HG02588 (cell line): ENCODE measurements around the gene CXCL8.
A peak's percentile ranks its signal among the peaks of the same experiment; 100 is the strongest.
"Not testable (repeated sequence)": the region's sequence is repeated elsewhere in the genome, so short reads cannot be mapped to it uniquely, and the experiment has no call there.

ENCODE experiments used
- ATAC-seq: cut with Tn5 transposase; IDR thresholded peaks from one replicate; pipeline ENCODE4 v1.9.1; 2021; ENCODE audit warnings: mild to moderate bottlenecking, moderate library complexity; ENCODE audit not compliant: unreplicated experiment

Gene CXCL8

DNA sequence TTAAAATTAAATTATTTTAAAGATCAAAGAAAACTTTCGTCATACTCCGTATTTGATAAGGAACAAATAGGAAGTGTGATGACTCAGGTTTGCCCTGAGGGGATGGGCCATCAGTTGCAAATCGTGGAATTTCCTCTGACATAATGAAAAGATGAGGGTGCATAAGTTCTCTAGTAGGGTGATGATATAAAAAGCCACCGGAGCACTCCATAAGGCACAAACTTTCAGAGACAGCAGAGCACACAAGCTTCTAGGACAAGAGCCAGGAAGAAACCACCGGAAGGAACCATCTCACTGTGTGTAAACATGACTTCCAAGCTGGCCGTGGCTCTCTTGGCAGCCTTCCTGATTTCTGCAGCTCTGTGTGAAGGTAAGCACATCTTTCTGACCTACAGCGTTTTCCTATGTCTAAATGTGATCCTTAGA, at the start of gene CXCL8:
CXCL8 (plus strand) TSS at position 217 of the 426 bp plus-strand sequence; CDS start at position 307, 90 bp downstream.
- peak; percentile 51 for ATAC-seq

DNA sequence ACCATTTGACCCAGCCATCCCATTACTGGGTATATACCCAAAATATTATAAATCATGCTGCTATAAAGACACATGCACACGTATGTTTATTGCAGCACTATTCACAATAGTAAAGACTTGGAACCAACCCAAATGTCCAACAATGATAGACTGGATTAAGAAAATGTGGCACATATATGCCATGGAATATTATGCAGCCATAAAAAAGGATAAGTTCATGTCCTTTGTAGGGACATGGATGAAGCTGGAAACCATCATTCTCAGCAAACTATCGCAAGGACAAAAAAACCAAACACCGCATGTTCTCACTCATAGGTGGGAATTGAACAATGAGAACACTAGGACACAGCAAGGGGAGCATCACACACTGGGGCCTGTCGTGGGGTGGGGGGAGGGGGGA, 49.2 kb upstream of the CXCL8 start:
- not testable (repeated sequence) for ATAC-seq

DNA sequence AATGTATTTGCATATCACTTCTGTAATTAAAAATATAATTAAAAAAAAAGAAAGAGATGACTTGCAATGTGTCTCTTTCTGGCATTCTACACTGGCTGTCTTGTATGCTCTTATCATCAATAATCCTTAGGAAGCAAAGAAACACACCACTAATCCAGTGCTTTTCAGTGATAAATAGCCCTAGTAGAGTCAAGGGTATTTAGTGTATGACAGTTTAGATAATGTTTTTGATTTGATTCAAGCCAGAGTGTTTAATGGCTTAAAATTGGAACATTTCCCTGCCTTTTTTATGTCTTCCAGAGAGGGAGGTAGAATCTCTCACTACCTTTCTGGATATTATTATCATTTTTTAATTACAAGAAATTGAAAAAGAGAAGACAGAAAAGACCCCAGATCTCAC, 48.6 kb upstream of the CXCL8 start:
- no peak for ATAC-seq

DNA sequence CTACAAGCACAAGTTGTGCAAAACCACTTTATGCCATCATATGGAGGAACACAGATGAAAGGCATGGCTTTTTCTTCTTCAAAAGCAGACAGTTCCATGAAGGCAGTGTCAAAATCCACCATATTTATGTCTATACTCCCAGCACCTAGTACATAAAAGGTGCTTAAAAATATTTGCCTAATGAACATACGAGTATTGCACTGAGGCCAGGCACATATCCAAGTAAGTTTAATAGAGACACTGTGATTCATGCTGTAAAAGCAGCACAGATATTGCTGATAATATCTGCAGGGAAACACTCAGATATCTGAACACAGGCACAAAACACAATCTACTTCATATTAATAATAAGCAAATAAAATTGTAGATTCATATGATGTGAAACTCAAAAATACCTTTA, 48.1 kb upstream of the CXCL8 start:
- no peak for ATAC-seq

DNA sequence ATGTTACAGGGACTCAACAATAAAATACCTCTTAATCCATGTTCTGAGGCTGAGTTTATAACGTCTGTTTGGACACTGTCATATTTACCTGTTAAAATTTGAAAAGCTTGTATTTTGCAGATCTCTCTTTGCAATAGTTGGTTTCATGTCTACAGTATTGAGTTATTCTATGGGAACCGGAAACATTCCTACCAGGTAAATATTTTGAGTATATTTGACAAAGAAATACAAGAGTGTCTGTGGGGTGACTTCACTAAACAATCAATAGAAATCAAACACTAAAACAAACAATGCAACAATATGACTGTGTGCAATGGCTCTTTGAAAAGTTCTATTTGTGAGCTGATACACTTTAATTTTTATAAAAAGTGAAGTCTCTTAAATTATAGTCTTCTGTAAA, 47.7 kb upstream of the CXCL8 start:
- no peak for ATAC-seq

DNA sequence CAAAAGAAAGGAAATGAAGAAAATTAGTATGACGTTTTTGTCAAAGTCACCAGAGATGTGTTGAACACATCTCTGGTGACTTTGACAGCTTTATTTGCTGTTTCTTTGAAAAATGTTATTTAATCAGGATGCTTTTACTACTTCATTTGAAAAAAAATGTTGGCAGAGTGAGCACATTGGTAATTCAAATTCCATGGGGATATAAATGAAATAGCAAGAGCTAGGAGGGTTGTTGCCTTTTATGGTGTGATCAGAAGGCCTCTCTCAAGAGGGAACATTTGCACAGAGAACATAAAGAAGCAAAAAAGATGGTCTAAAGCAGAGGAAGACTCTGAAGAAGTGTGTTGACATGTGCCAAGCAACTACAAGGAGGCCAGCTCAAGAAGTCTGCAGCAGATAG, 46.6 kb upstream of the CXCL8 start:
- ATAC-seq, result no peak

DNA sequence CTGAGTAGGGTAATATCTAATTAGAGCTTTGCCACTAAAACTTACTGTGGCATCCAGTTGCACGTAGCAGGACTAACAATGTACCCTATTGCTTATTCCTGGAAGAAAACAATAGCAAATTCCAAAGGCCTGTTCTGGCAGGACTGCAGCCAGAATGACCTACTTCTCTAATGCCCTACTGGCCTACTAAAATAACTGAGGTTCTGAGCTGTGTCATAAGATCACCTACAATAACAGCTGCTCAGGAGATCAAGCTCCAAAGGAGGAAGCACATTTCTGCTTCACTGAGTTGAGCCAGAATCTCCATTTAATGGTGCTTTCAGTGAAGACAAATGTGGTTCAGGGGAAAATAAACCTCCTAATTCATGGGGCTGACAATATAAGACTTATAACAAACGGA, 42.2 kb upstream of the CXCL8 start:
- ATAC-seq, result no peak

DNA sequence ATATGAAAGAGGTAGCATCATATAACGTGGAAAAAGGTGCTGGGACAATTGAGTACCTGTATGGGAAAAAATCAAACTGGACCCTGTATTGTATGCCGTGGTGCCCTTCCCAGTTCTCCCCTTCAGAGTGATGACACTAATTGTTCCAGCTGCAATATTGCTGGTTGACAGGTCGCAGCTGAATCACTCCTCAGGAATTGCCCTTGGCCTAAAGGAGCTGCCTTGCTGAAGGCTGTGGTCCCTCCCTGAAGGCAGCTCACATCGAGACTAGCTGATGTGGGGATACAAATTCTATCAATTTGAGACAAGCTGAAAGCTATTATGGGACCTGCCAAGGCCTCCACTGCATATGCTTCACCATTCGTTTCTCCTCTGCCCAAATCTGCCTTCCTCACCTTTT, 39.3 kb upstream of the CXCL8 start:
- ATAC-seq, result no peak

DNA sequence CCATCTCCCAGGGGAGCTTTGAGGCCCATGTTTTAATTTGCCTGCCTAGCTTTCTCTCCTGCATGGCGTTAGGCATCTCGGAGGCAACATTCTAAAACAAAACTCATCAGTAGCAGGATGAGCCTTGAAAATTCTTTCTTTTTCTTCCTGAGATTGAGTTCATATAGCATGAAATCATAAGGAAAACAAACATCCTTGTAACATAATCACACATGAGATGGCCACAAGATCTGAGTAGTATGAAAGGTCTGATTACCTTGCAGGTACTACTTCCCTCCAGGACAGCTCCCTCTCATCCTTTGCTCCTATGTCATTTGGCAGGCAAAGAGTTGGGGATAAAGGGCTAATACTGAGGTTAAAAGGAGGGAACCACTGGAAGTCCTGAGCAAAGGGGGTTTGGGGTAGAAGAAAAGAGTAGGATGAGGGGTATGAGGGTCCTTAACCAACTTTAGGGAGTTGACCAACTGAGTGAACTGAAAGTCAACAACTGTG, 37.5 kb upstream of the CXCL8 start:
- ATAC-seq, result no peak

DNA sequence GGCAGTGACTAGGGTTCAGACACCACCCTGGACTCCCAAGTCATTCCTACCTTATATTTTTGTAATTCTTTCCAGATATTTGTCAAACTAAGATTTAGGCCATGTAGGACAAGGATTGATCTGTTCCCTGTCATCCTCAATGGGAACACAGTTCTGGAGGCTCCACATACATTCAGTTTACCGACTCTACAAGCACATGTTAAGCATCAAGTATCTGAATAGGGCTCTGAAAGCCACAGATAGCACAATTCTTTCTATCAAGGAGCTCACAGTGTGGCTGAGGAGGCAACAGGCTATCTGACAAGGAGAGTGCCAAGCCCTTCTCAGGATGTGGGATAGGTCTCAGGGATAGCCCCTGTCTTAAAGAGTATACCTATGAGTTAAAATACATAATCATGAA, 37.0 kb upstream of the CXCL8 start:
- no peak for ATAC-seq

DNA sequence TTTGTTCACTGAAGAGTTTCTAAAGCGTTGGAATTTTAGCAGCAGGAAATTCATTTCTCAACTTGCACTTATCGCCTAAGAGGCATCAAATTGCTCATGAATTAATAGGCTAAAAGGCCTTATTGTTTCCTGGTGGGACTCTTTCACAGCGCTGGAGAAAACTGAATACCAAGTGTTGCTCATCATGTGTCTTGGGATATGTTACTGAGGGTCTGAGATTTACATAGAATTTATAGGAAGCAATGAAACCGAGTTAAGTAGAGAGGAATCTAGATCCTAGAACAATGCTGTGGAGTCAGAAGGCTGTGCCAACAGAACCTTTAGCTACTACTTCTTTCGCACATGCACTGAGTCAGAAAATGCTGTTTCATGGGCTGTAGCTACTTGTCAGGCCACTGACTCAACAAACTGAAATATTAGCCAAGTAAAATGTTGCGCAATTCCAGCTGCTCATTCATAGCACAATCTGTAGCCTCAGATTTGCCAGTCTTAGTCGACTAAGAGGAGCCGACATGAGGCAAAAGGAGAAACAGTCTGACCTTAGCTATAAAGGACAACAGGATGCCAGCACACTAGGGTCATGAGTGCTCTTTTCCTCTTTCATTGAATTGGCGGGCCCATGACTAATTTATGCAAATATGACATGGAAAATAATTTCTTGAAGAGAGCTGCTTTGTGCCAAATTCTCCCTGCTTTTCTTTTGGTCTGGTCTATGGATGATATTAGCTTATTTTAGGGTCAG, 35.9 kb upstream of the CXCL8 start:
- ATAC-seq, result no peak

DNA sequence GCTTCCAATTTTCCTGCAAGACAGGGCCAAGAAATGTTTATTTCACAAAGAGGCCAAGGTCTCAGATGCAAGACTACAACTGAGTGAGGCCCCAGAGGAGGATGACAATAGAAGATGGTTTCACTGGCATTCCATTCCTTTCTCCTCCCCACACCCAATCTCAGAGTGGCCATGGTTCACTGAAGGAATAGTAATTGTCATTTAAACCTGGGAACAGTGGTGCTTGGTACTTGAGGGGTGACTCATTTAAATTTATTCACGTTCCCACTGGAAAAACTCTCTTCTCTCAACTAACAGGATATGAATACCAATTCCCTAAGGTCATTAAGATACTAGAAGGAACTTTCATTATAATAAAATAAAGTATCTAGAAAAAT, 35.3 kb upstream of the CXCL8 start:
- no peak for ATAC-seq

DNA sequence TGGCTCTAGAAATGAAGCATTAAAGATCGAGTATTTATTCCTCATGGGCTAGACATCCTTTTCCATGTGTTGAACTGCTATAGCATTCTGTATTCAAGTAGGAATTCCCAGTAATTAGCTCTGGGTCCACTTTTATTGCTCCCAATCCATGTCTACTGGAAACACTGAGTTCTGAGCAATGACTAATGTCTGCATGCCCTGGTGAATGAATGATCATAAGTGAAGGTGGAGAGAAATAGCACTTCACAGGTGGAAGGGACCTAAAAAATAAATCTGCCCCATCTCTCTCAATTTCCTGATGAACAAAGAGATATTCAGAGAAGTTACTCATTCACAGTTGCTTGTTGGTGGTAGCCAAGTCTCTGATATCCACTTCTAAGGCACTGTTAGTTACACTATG, 34.6 kb upstream of the CXCL8 start:
- no peak for ATAC-seq

DNA sequence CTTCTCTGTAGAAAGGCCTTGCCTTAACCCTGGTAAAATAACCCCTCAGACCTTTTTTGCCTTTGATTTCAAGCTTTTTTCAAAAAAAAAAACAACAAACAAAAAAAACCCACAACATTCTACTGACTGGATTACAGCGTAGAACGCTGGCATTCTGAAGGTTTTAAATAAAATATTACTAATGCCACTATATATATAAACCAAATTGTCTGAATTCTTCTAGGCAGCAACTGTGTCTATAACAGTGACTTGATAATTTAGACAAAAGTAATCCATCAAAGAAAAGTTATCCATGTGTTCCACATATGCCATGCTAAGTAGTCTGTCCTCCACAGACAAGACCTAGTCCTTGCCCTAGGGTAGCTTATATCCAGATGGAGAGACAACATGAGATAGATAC, 33.6 kb upstream of the CXCL8 start:
- ATAC-seq, result no peak

DNA sequence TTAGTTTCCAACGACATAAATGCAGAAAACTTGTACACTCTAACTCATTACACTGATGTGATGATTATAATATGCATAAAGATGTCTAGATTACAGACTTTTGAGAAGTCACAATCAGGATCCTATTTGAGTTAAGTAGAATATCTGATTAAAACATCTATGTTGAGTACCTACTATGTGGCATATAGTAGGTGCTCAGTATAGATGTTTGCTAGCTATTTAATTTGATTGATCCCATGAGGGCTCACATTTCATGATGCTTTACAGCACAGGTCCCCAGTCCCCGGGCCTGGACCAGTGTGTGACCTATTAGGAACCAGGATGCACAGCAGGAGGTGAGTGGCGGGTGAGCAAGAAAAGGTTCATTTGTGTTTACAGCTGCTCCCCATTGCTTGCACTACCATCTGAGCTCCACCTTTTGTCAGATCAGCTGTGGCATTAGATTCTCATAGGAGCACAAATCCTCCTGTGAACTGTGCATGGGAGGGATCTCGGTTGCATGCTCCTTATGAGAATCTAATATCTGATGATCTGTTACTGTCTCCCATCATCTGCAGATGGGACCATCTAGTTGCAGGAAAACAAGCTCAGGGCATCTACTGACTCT, 33.0 kb upstream of the CXCL8 start:
- no peak for ATAC-seq

DNA sequence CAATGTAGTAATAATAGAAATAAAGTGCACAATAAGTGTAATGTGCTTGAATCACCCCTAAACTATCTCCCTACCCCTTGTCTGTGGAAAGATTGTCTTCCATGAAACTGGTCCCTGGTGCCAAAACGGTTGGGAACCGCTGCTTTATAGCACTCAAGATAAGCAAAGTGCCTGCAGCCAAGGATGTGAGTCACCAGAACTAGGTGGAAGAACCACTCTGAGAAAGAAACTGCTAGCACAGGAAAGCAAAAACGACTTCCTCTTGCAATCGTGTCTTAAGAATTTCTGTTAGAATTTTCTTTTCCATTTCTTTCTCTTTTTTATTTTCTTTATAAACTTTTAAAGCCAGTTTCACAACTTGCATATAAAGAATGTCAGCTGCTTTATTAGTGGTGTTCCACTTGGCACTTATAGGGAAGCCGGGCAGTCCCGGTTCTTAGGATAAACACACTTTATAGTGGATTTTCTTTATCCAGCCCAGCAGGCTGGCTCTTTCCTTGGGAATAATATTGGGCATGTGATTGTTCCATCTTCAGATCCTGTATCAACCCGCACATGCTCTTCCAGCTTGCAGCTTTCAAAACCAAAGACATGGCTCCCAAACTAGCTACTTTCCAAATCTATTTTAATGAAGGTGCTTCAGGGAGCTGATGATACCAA, 32.3 kb upstream of the CXCL8 start:
- ATAC-seq, result no peak

DNA sequence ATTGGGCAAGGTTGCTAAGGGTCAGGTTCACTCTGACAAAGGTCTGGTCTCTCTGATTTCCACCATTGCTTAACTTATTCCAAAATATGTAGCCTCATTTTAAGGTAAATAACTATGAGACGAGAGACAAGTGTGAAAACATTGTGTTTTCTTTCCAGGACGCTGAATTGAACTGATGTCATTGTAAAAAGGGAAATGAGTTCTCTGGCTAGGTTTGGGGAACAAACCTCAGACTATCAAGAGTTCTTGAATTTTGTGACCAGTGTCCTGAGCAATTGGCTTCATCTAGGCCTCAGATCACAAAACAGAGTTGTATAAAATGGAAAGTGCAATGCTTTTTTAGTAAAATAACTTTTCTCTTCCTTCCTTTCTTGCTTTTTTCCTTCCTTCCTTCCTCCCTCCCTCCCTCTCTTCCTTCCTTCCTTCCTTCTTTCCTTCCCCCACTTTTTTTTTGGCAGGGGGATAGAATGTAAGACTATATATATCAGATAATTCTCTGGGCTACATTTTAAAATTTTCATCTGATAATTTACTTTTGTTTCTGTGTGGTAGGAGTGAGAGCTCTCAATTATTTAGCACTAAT, 30.8 kb upstream of the CXCL8 start:
- ATAC-seq, result no peak

DNA sequence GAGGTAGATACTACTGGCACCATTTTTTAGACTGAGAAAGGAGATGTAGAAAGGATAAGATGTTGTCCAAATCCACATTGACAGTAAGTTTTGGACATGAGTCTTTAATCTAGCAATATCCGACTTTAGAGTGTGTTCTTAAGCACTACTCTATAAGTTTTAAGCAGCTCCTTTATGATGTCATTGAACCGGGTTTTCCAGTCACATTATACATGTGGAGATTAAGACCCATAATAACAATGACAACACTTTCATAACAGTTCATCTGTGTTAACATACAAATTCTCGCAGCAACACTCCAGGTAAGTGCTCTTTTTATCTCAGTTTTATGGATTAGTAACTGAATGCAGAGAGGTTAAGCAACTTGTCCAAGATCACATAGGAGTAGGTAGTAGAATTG, 30.3 kb upstream of the CXCL8 start:
- ATAC-seq, result no peak

DNA sequence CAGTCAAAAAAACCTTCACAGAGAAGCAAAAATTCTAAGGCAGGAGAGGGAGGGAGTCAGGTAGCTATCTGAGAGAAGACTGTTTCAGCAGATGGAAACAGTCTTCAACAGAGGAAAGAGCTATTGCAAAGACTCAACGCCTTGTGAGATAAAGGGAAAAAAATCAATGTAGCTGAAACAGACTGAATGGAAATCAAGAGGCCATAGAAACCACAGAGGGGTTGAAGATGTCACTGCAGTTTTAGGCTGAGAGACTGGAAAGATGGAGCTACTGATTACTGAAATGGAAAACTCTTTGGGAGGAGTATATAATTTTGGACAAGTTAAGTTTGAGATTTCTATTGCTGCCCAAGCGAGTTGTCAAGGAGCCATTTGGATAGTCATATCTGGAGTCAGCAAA, 28.4 kb upstream of the CXCL8 start:
- no peak for ATAC-seq

DNA sequence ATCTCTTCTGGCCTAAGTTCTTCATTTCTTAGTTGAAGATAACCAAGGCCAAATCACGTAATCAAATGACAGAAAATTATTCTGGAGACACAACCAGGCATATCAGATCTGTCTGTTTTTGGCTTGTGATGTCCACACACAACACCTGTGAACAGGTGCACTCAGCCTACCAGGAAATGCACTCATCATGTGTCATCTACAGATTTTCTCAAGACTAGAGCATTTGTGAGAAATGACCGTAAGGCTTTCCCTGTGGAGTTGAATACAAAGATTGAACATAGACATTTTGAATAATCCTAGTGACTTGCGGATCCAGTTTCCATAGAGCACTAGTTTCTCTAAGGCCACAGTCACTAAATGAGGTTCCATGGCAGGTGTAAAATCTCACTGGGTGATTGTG, 26.7 kb upstream of the CXCL8 start:
- no peak for ATAC-seq

DNA sequence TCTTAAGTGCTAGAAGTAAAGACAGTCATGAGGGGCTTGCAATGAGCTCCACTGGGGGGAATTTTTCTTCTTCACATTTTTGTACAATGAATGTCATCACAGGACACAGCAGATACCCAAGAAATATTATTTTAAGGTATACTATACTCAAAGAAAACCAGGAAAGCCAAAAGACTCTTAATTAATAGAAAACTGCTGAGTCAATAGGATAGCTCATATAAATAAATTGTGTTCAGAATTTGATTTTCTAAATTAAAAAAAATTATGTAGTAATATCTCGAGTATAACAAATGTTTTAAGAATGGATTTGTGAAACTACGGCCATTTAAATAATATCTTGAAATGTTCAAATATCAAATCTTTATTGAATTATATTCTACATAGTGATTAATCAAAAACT, 25.7 kb upstream of the CXCL8 start:
- no peak for ATAC-seq

DNA sequence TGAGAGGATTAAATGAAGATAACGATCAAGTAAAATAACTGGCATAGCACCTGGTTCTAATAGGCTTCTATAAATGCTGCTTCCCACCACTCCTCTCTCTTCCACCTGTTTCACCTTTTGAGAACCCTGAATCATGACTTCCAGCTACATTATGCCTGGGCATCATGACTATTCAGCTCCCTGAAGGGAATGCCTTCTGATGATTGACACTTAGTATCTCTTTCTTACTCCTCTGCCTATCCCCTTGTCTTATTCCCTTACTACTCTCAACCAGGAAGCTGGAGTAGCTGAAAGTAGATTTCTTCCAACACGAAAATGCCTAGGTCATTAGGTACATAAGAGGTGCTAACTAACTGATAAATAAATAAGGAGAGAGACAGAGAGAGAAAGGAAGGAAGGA, 24.7 kb upstream of the CXCL8 start:
- no peak for ATAC-seq
